NCI-H1417 treated with DMSO at 0.1 percent for 48 hours (cell line): Measurements from ENCODE around the gene PPP1R9B.

ENCODE experiments used
- DNase-seq: peaks from one replicate; lab custom pipeline; 2025; lab: John Stamatoyannopoulos, UW

The PPP1R9B gene, protein sequence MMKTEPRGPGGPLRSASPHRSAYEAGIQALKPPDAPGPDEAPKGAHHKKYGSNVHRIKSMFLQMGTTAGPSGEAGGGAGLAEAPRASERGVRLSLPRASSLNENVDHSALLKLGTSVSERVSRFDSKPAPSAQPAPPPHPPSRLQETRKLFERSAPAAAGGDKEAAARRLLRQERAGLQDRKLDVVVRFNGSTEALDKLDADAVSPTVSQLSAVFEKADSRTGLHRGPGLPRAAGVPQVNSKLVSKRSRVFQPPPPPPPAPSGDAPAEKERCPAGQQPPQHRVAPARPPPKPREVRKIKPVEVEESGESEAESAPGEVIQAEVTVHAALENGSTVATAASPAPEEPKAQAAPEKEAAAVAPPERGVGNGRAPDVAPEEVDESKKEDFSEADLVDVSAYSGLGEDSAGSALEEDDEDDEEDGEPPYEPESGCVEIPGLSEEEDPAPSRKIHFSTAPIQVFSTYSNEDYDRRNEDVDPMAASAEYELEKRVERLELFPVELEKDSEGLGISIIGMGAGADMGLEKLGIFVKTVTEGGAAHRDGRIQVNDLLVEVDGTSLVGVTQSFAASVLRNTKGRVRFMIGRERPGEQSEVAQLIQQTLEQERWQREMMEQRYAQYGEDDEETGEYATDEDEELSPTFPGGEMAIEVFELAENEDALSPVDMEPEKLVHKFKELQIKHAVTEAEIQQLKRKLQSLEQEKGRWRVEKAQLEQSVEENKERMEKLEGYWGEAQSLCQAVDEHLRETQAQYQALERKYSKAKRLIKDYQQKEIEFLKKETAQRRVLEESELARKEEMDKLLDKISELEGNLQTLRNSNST

DNA sequence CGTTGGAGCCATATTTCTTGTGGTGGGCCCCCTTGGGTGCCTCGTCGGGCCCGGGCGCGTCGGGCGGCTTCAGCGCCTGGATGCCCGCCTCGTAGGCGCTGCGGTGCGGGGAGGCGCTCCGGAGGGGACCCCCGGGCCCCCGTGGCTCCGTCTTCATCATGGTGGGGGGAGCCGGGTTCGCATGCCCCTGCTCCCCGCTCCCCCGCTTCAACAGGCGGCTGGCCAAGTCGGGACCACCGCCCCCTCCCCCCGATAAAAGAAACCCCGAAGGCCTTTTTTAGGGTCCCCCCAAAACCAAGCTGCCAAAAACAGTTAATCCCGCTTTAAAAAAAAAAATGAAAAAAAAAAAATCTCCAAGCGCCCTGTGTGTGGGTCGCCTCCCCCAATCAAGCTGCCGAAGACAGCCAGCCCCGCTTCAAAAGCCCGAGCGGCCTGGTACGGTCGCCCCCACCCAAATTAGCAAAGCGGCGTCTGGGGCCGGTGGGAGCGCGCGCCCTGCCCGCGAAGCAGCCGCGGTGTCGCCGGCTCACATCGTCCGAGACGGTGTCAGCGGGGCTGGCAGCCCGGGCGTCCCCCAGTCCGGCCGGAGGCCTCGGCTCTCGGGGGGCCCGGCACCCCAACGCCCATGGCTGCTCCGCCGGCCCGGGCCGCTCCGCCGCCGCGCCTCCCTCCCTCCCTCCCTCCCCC is at the start of gene PPP1R9B:
Gene PPP1R9B (minus strand): TSS at position 324 of the 687 bp plus-strand sequence. CDS start 164 bp downstream, at position 160.
- no peak for DNase-seq

GRCh38 chr17:50199803-50200456 is 49.5 kb upstream of the PPP1R9B start:
- DNase-seq, result no peak

DNA sequence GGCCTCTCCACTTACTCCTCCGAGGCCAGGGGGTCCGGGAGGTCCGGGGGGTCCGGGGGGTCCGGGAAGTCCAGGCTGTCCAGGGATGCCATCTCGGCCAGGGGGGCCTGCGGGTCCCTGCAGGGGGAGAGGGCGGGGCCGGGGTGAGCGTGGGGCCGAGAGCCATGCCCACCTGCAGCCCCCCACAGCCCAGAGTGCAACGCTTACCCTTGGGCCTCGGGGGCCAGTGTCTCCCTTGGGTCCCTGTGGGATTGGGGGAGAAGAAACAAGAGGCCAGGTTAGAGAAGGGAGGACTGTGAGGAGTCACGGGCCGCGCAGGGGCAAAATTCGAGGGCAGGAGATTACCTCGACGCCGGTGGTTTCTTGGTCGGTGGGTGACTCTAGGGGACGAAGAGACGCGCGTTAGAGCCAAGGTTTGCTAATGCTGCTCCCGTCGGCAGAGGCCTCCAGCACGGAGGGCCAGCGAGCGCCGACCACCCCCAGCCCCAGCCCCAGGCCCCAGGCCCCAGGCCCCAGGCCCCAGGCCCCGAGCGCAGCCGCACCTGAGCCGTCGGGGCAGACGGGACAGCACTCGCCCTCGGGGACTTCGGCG is 48.8 kb upstream of the PPP1R9B start:
- no peak for DNase-seq

DNA sequence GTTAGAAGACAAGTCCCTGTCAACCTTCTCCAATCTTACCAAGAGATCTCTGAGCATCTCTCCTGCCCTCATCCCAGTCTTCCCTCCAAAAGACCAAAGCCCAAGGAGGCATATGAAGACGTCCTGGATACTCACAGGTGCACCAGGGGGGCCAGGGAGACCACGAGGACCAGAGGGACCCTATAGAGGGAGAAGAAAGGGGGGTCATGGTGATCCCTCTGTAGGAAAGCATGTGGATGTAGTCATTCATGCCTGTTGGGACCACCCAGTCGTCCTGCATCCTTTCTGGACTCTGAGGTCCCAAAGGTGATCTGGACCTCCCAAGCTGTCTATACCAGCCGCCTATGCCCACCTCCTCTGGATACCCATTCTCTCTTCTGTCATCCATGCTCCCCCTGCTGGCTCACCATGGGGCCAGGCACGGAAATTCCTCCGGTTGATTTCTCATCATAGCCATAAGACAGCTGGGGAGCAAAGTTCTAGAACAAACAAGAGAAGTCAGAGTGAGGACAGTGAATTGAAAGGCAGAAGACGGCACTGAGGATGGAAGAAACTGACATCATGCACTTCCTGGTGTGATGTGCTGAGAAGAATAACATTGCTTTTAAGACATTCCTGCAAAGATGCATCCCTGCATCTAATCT is 47.7 kb upstream of the PPP1R9B start:
- DNase-seq, result no peak

DNA sequence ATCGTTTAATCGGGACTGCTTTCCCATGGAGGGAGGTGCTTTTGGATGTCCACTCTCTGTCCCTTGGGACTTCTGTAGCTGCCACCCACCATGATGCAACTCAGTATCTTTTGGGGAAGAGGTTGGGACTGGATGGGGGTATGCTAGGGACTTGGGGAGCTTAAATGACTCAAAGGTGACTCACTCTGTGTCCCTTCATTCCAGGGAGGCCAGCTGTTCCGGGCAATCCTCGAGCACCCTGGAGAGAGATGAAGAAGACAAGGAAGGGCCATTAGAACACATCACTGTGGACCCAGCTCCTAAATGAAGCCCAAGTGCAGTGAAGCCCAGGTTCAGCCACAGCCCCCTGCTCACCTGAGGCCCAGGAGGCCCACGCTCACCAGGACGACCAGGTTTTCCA is 46.3 kb upstream of the PPP1R9B start:
- DNase-seq, result no peak

- no peak for DNase-seq
These were observed 45.6 kb upstream of the PPP1R9B start for GRCh38 chr17:50196036-50196435.

- DNase-seq, result no peak
These were observed 44.7 kb upstream of the PPP1R9B start for GRCh38 chr17:50194934-50195865.

GRCh38 chr17:50194140-50194933 is 43.9 kb upstream of the PPP1R9B start:
- no peak for DNase-seq

GRCh38 chr17:50192618-50193291 is 42.3 kb upstream of the PPP1R9B start:
- DNase-seq, result no peak

GRCh38 chr17:50192144-50192617 is 41.7 kb upstream of the PPP1R9B start:
- DNase-seq, result no peak

- DNase-seq, result no peak
These were observed 41.1 kb upstream of the PPP1R9B start for GRCh38 chr17:50191359-50192143.

GRCh38 chr17:50190603-50191358 is 40.3 kb upstream of the PPP1R9B start:
- no peak for DNase-seq

GRCh38 chr17:50190293-50190602 is 39.8 kb upstream of the PPP1R9B start:
- DNase-seq, result no peak

- no peak for DNase-seq
These were observed 39.2 kb upstream of the PPP1R9B start for GRCh38 chr17:50189550-50190292.

GRCh38 chr17:50188921-50189549 is 38.6 kb upstream of the PPP1R9B start:
- DNase-seq, result no peak

GRCh38 chr17:50188531-50188920 is 38.0 kb upstream of the PPP1R9B start:
- no peak for DNase-seq
